H9 (cell line): ENCODE data around the gene NRN1L. TPM values are rescaled to one million over a fixed set of nuclear protein-coding genes. Genes with fewer than 3 reads are reported as not detected.

Experiments
- DNase-seq: peaks from one replicate; pipeline ENCODE4 v3.0.0-alpha.2; 2017
- H2AFZ ChIP-seq: one replicate; pipeline ENCODE4 v1.6.1; 2013; ENCODE audit warnings: mild to moderate bottlenecking, low read length, control low read depth, moderate library complexity
- H2AK5ac ChIP-seq: 2 replicates; pipeline ENCODE4 v1.6.1; 2013; ENCODE audit warnings: low read length, control low read depth, mixed read lengths; ENCODE audit not compliant: insufficient read length
- H2BK120ac ChIP-seq: one replicate; pipeline ENCODE4 v1.6.1; 2013; ENCODE audit warnings: low read depth, mild to moderate bottlenecking, low read length, control low read depth, inconsistent platforms; ENCODE audit not compliant: poor library complexity, severe bottlenecking
- H2BK12ac ChIP-seq: 2 replicates; pipeline ENCODE4 v1.6.1; 2013; ENCODE audit warnings: low read length, control low read depth, mixed read lengths, low read depth; ENCODE audit not compliant: insufficient read length
- H2BK15ac ChIP-seq: 2 replicates; pipeline ENCODE4 v1.6.1; 2013; ENCODE audit warnings: low read depth, low read length, control low read depth
- H2BK20ac ChIP-seq: one replicate; pipeline ENCODE4 v1.6.1; 2013; ENCODE audit warnings: low read depth, mild to moderate bottlenecking, low read length, control low read depth, inconsistent platforms; ENCODE audit not compliant: poor library complexity, severe bottlenecking
- H2BK5ac ChIP-seq: 2 replicates; pipeline ENCODE4 v1.6.1; 2013; ENCODE audit warnings: low read length, control low read depth, mixed read lengths; ENCODE audit not compliant: insufficient read length
- H3K14ac ChIP-seq: 2 replicates; pipeline ENCODE4 v1.6.1; 2013; ENCODE audit warnings: low read length, control low read depth; ENCODE audit not compliant: insufficient read depth
- H3K18ac ChIP-seq: 2 replicates; pipeline ENCODE4 v1.6.1; 2013; ENCODE audit warnings: low read depth, mild to moderate bottlenecking, mixed read lengths, low read length, control low read depth; ENCODE audit not compliant: insufficient read length
- H3K23ac ChIP-seq: 2 replicates; pipeline ENCODE4 v1.6.1; 2013; ENCODE audit warnings: low read length, control low read depth, mixed read lengths, low read depth; ENCODE audit not compliant: insufficient read length
- H3K23me2 ChIP-seq: 2 replicates; pipeline ENCODE4 v1.6.1; 2013; ENCODE audit warnings: low read depth, mild to moderate bottlenecking, mixed read lengths, low read length, control low read depth; ENCODE audit not compliant: insufficient read length, poor library complexity, severe bottlenecking
- H3K27ac ChIP-seq: 2 replicates; pipeline ENCODE4 v1.5.1; 2013; ENCODE audit warnings: low read length, control low read depth, mixed read lengths, low read depth; ENCODE audit not compliant: insufficient read length
- H3K27me3 ChIP-seq: 2 replicates; pipeline ENCODE4 v1.6.1; 2013; ENCODE audit warnings: low read length, control low read depth, inconsistent platforms; ENCODE audit not compliant: insufficient read depth
- H3K4ac ChIP-seq: 2 replicates; pipeline ENCODE4 v1.6.1; 2013; ENCODE audit warnings: low read depth, mild to moderate bottlenecking, control low read depth, inconsistent platforms, low read length, moderate library complexity
- H3K4me1 ChIP-seq: 2 replicates; pipeline ENCODE4 v1.6.1; 2013; ENCODE audit warnings: low read length, control low read depth, inconsistent platforms; ENCODE audit not compliant: insufficient read depth
- H3K4me2 ChIP-seq: 2 replicates; pipeline ENCODE4 v1.6.1; 2013; ENCODE audit warnings: low read length, control low read depth, mixed read lengths; ENCODE audit not compliant: insufficient read length, insufficient read depth
- H3K56ac ChIP-seq: 2 replicates; pipeline ENCODE4 v1.6.1; 2013; ENCODE audit warnings: low read depth, mild to moderate bottlenecking, mixed read lengths, low read length, control low read depth; ENCODE audit not compliant: insufficient read length
- H3K79me1 ChIP-seq: 2 replicates; pipeline ENCODE4 v1.6.1; 2013; ENCODE audit warnings: low read depth, mild to moderate bottlenecking, moderate library complexity, low read length, control low read depth, inconsistent platforms; ENCODE audit not compliant: insufficient read depth, poor library complexity, severe bottlenecking
- H3K79me2 ChIP-seq: 2 replicates; pipeline ENCODE4 v1.6.1; 2013; ENCODE audit warnings: low read length, control low read depth, inconsistent platforms; ENCODE audit not compliant: insufficient read depth
- H3K9ac ChIP-seq: 2 replicates; pipeline ENCODE4 v1.6.1; 2013; ENCODE audit warnings: low read length, control low read depth, mixed read lengths; ENCODE audit not compliant: insufficient read length; ENCODE audit errors: extremely low read depth
- H3K9me3 ChIP-seq: one replicate; pipeline ENCODE4 v1.6.1; 2013; ENCODE audit warnings: low read depth, low read length, inconsistent platforms; ENCODE audit not compliant: control insufficient read depth
- H3T11ph ChIP-seq: one replicate; pipeline ENCODE4 v1.6.1; 2013; ENCODE audit warnings: mild to moderate bottlenecking, low read length, control low read depth, inconsistent platforms
- H4K20me1 ChIP-seq: one replicate; pipeline ENCODE4 v1.6.1; 2013; ENCODE audit not compliant: control insufficient read depth, insufficient read length, insufficient read depth
- H4K5ac ChIP-seq: 2 replicates; pipeline ENCODE4 v1.6.1; 2013; ENCODE audit warnings: low read depth, mild to moderate bottlenecking, mixed read lengths, low read length, control low read depth; ENCODE audit not compliant: insufficient read length
- H4K8ac ChIP-seq: replicated peaks from 2 replicates; pipeline ENCODE4 v1.6.1; 2013; ENCODE audit warnings: low read length, control low read depth, mixed read lengths, low read depth; ENCODE audit not compliant: insufficient read length
- H4K91ac ChIP-seq: 2 replicates; pipeline ENCODE4 v1.6.1; 2013; ENCODE audit warnings: low read depth, mild to moderate bottlenecking, moderate library complexity, mixed read lengths, low read length, control low read depth; ENCODE audit not compliant: insufficient read length
- H3K27ac Mint-ChIP-seq, 3 experiments: 2 replicates in 2 of 3; 3 replicates in 1 of 3; pipeline ENCODE4 v1.8.0; 2020 to 2021; ENCODE audit warnings: mixed read lengths in 3 of 3, mild to moderate bottlenecking in 1 of 3, moderate library complexity in 1 of 3
- H3K27me3 Mint-ChIP-seq: 2 replicates; pipeline ENCODE4 v1.8.0; 2021; ENCODE audit warnings: low read depth, mild to moderate bottlenecking, moderate library complexity, mixed read lengths
- H3K36me3 Mint-ChIP-seq, 3 experiments: 2 replicates in 2 of 3; 3 replicates in 1 of 3; pipeline ENCODE4 v1.8.0; 2020 to 2021; ENCODE audit warnings: low read depth in 3 of 3, mixed read lengths in 3 of 3; ENCODE audit not compliant: insufficient read depth in 1 of 3
- H3K4me1 Mint-ChIP-seq, 2 experiments: 2 replicates each; pipeline ENCODE4 v1.8.0; 2020; ENCODE audit warnings: mixed read lengths in 2 of 2
- H3K4me3 Mint-ChIP-seq, 2 experiments: 2 replicates in 1 of 2; 3 replicates in 1 of 2; pipeline ENCODE4 v1.8.0; 2020 to 2021; ENCODE audit warnings: mild to moderate bottlenecking in 2 of 2, mixed read lengths in 2 of 2, moderate library complexity in 1 of 2
- H3K9me3 Mint-ChIP-seq, 2 experiments: 2 replicates in 1 of 2; 3 replicates in 1 of 2; pipeline ENCODE4 v1.8.0; 2020; ENCODE audit warnings: mild to moderate bottlenecking in 2 of 2, mixed read lengths in 2 of 2, moderate library complexity in 1 of 2
- CTCF ChIP-seq: fragments of 200-600 bp; sonication (generic); conservative IDR thresholded peaks from 3 replicates; pipeline ENCODE4 v1.8.0; 2021; ENCODE audit warnings: antibody characterized with exemption, mild to moderate bottlenecking
- WGBS: extraction: QIAGEN DNeasy Blood & Tissue Kit; methylation state at CpG from one replicate; pipeline ENCODE4 v1.1.7; 2013; ENCODE audit warnings: missing lambda C conversion rate, low lambda C conversion rate, mixed read lengths; ENCODE audit not compliant: insufficient read length; ENCODE audit errors: extremely low coverage; 5-methylcytosine and 5-hydroxymethylcytosine counted together
- total RNA-seq: library from RNA; stranded (reverse); gene quantifications from 2 replicates; pipeline ENCODE4 v1.2.1, GENCODE V29; 2021

Gene NRN1L
- total RNA-seq, 1 experiment from 2014 or later: 2.0 TPM

GRCh38 chr16:67865318-67865717 lies 19.4 kb upstream of the NRN1L start:
- H3K4me1 ChIP-seq: no peaks in the 10 kb centered on the region
- WGBS: no CpG with 5 or more reads among the region's 2 CpGs
- peaks cover 3% of the 10 kb centered on the region for H3K79me1 ChIP-seq
- no peak overlapping the region for H2AK5ac ChIP-seq
- H3K18ac ChIP-seq: no peak overlapping the region
- no peaks in the 10 kb centered on the region for H3K23me2 ChIP-seq
- no peak overlapping the region for H3T11ph ChIP-seq
- no peak overlapping the region for H3K27ac ChIP-seq
- Mint-ChIP-seq H3K4me1 (peaks cover 13 to 21% of the 10 kb centered on the region in 2 experiments; a peak in 3 of 4 replicates), H3K9me3 (no peaks in the 10 kb centered on the region), H3K27me3 (no peaks in the 10 kb centered on the region), H3K4me3 (no peak overlapping the region; a peak in 1 of 5 replicates), H3K36me3 (peaks cover 28 to 69% (median 63%) of the 10 kb centered on the region in 3 experiments), H3K27ac (peak overlapping the region in 1 of 3 experiments; percentile 20; a peak in 2 of 7 replicates)
- no peak overlapping the region for H4K8ac ChIP-seq
- H3K56ac ChIP-seq: no peak overlapping the region
- H3K14ac ChIP-seq: no peak overlapping the region
- no peak overlapping the region for H2BK20ac ChIP-seq
- H3K23ac ChIP-seq: no peak overlapping the region
- H4K20me1 ChIP-seq: peaks cover 3% of the 10 kb centered on the region
- H3K9me3 ChIP-seq: no peaks in the 10 kb centered on the region
- H2AFZ ChIP-seq: no peak overlapping the region
- no peak overlapping the region for H3K9ac ChIP-seq
- no peak overlapping the region for H2BK15ac ChIP-seq
- no peak overlapping the region for H3K4ac ChIP-seq
- H2BK5ac ChIP-seq: no peak overlapping the region
- no peak overlapping the region for H2BK12ac ChIP-seq
- H3K27me3 ChIP-seq: no peaks in the 10 kb centered on the region
- peaks cover 9% of the 10 kb centered on the region; the same call in 1 of the 2 replicates for H3K79me2 ChIP-seq
- H2BK120ac ChIP-seq: no peak overlapping the region
- DNase-seq: peak; percentile 65
- H4K5ac ChIP-seq: no peak overlapping the region
- H4K91ac ChIP-seq: no peak overlapping the region
- TF ChIP-seq CTCF: peak; percentile 68
- H3K4me2 ChIP-seq: no peak overlapping the region
